Tibial nerve (tissue), 4 donors: ENCODE data around the gene DLX5.

Experiments used
- EP300 ChIP-seq, 2 donors: sonication (generic); formaldehyde crosslinking; IDR thresholded peaks; one replicate each; pipeline ENCODE4 v1.6.1; 2017; ENCODE audit warnings: antibody characterized with exemption in 2 of 2, mild to moderate bottlenecking in 1 of 2
- POLR2A ChIP-seq, 2 donors: fragments of 450-650 bp; IDR thresholded peaks; one replicate each; pipeline ENCODE4 v1.6.1; 2017; ENCODE audit warnings: antibody characterized with exemption in 2 of 2, mild to moderate bottlenecking in 2 of 2, moderate library complexity in 2 of 2
- TF ChIP-seq, protein P1 (sequence below), 5 experiments: fragments of 200-600 bp in 3 of 5; fragments of 450-650 bp in 2 of 5; sonication (generic) in 3 of 5; IDR thresholded peaks; one replicate each; pipeline ENCODE4 v1.5.1; 2016 to 2019; ENCODE audit warnings: antibody characterized with exemption in 5 of 5, mild to moderate bottlenecking in 3 of 5, moderate library complexity in 2 of 5

DNA sequence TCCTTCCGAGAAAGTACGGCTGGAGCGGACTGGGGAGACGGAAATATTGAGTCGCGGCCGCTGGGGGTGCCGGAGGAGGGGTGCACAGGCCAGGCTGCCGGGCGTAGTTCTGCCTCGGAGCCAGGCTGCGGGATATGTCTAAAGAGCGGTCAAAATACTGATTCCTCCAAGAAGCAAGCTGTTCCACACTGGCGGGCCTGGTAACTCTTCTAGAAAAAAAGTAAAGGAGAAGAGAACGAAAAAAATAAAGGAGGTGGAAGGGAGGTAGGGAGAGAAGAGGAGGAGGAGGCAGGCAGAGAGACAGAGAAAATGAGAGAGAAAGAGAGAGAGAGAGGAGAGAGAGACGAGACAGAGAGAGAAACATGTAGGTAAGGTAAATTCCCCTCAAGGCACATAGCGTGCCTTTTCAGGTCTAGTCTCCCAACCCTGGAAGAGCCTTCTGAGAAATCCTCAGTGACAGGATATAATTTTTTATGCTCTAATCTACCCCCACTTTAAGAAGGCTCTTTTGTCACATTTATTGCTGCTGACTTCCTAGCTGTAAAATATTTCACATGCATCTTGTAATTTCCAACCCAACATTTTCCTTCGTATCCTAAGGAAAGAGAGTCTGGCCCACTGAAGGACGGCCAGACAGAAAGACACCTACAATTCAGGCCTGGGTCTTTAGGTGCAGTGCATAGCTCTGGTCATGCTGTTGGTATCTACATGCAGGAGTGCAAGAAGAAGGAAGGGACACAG is 5.7 kb downstream of the DLX5 start:
- TF ChIP-seq, protein P1, sequence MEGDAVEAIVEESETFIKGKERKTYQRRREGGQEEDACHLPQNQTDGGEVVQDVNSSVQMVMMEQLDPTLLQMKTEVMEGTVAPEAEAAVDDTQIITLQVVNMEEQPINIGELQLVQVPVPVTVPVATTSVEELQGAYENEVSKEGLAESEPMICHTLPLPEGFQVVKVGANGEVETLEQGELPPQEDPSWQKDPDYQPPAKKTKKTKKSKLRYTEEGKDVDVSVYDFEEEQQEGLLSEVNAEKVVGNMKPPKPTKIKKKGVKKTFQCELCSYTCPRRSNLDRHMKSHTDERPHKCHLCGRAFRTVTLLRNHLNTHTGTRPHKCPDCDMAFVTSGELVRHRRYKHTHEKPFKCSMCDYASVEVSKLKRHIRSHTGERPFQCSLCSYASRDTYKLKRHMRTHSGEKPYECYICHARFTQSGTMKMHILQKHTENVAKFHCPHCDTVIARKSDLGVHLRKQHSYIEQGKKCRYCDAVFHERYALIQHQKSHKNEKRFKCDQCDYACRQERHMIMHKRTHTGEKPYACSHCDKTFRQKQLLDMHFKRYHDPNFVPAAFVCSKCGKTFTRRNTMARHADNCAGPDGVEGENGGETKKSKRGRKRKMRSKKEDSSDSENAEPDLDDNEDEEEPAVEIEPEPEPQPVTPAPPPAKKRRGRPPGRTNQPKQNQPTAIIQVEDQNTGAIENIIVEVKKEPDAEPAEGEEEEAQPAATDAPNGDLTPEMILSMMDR (IDR thresholded peaks at IDR 0.05), result no peak
- no peak for TF ChIP-seq POLR2A (IDR thresholded peaks at IDR 0.05)
- no peak for TF ChIP-seq EP300 (IDR thresholded peaks at IDR 0.05)
